SU-DHL-6 (cell line): ENCODE results near the gene POU6F2.

ENCODE experiments used
- EZH2phosphoT487 ChIP-seq: fragments of 200-600 bp; sonication (generic), shearing (Covaris generic); conservative IDR thresholded peaks from 2 replicates; pipeline ENCODE4 v1.6.1; 2018; ENCODE audit warnings: mild to moderate bottlenecking, antibody characterized with exemption, low read length, moderate library complexity, mixed read lengths
- TF ChIP-seq, protein P1 (sequence below): fragments of 200-600 bp; sonication (generic); IDR thresholded peaks from one replicate; pipeline ENCODE4 v1.5.1; 2017; ENCODE audit warnings: antibody characterized with exemption, mild to moderate bottlenecking, low read length, moderate library complexity; ENCODE audit not compliant: insufficient read depth, poor library complexity, severe bottlenecking

DNA sequence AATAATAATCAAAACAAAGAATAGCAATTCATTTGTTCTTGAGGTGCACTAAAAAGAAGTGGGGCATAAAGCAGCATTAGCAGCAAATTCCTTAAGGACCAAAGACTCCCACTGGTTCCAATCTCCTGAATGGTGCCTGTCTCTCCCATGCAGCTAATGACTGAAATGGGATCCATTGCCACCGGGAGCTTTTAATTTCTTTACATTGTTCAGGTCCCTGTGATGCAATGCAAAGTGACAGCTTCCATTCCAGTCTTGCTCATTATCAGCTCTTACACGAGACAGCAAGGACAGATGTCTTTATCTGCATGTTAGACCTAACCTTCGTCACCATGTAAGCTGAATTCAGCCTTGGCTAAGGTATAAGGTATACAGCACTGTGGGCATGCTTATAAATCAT is 148.1 kb downstream of the POU6F2 start:
- TF ChIP-seq, protein P1, sequence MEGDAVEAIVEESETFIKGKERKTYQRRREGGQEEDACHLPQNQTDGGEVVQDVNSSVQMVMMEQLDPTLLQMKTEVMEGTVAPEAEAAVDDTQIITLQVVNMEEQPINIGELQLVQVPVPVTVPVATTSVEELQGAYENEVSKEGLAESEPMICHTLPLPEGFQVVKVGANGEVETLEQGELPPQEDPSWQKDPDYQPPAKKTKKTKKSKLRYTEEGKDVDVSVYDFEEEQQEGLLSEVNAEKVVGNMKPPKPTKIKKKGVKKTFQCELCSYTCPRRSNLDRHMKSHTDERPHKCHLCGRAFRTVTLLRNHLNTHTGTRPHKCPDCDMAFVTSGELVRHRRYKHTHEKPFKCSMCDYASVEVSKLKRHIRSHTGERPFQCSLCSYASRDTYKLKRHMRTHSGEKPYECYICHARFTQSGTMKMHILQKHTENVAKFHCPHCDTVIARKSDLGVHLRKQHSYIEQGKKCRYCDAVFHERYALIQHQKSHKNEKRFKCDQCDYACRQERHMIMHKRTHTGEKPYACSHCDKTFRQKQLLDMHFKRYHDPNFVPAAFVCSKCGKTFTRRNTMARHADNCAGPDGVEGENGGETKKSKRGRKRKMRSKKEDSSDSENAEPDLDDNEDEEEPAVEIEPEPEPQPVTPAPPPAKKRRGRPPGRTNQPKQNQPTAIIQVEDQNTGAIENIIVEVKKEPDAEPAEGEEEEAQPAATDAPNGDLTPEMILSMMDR: no peak
- TF ChIP-seq EZH2phosphoT487: no peak
